ENCODE data around the gene BLOC1S3.

BLOC1S3 gene

GRCh38 chr19:45182758-45183157 lies 4.2 kb downstream of the BLOC1S3 start:
- TF ChIP-seq ZNF8 (CRISPR knock-in tag; IDR thresholded peaks at IDR 0.05) (no peak), PATZ1 (CRISPR knock-in tag; IDR thresholded peaks at IDR 0.05; ENCODE audit: borderline replicate concordance) (no peak), TCF4 (CRISPR knock-in tag; IDR thresholded peaks at IDR 0.05; ENCODE audit: borderline replicate concordance) (no peak), PPARA (CRISPR knock-in tag; IDR thresholded peaks at IDR 0.05; ENCODE audit: borderline replicate concordance) (no peak), ZC3H10 (CRISPR knock-in tag; IDR thresholded peaks at IDR 0.05) (no peak), ZFP30 (CRISPR knock-in tag; IDR thresholded peaks at IDR 0.05) (no peak), CSRNP3 (CRISPR knock-in tag; IDR thresholded peaks at IDR 0.05) (no peak), POU6F1 (CRISPR knock-in tag; IDR thresholded peaks at IDR 0.05; ENCODE audit: borderline replicate concordance, low read depth) (no peak), ZNF70 (CRISPR knock-in tag; IDR thresholded peaks at IDR 0.05) (no peak), ZNF565 (CRISPR knock-in tag; conservative IDR thresholded peaks at IDR 0.05; ENCODE audit: low read depth) (no peak)
- no peak for ATAC-seq

GRCh38 chr19:45184115-45184514 lies 5.5 kb downstream of the BLOC1S3 start:
- TF ChIP-seq OSR1 (CRISPR knock-in tag; IDR thresholded peaks at IDR 0.05) (no peak), CSRNP3 (CRISPR knock-in tag; IDR thresholded peaks at IDR 0.05) (no peak), POU6F1 (CRISPR knock-in tag; IDR thresholded peaks at IDR 0.05; ENCODE audit: borderline replicate concordance, low read depth) (no peak), RARB (CRISPR knock-in tag; IDR thresholded peaks at IDR 0.05) (no peak), CREB5 (CRISPR knock-in tag; IDR thresholded peaks at IDR 0.05; ENCODE audit: low read depth) (no peak), BACH2 (CRISPR knock-in tag; IDR thresholded peaks at IDR 0.05; ENCODE audit: borderline replicate concordance) (no peak), TCF4 (CRISPR knock-in tag; IDR thresholded peaks at IDR 0.05; ENCODE audit: borderline replicate concordance) (no peak), CSDC2 (CRISPR knock-in tag; IDR thresholded peaks at IDR 0.05) (no peak), TSHZ2 (CRISPR knock-in tag; IDR thresholded peaks at IDR 0.05) (no peak), ZFP30 (CRISPR knock-in tag; IDR thresholded peaks at IDR 0.05) (no peak), ZFP3 (CRISPR knock-in tag; IDR thresholded peaks at IDR 0.05) (no peak), GLIS3 (CRISPR knock-in tag; IDR thresholded peaks at IDR 0.05) (no peak), ISL1 (CRISPR knock-in tag; IDR thresholded peaks at IDR 0.05) (no peak), ZNF565 (CRISPR knock-in tag; conservative IDR thresholded peaks at IDR 0.05; ENCODE audit: low read depth) (no peak), ESRRG (CRISPR knock-in tag; IDR thresholded peaks at IDR 0.05) (no peak), PATZ1 (CRISPR knock-in tag; IDR thresholded peaks at IDR 0.05; ENCODE audit: borderline replicate concordance) (no peak), PPARA (CRISPR knock-in tag; IDR thresholded peaks at IDR 0.05; ENCODE audit: borderline replicate concordance) (no peak)
- ATAC-seq = no peak
